ENCODE results near the gene TMEM212. TPM values are rescaled to one million over a fixed set of nuclear protein-coding genes. Genes with fewer than 3 reads are reported as not detected.

Gene TMEM212
- total and polyA plus RNA-seq, 2 of the 13 experiments (the other 11 are each of a cell fraction or from before 2014, with no cell fraction given): not detected

- no peak for TF ChIP-seq SMAD1 (CRISPR knock-in tag; IDR thresholded peaks at IDR 0.05; ENCODE audit: borderline replicate concordance, low read depth)
- TF ChIP-seq, protein P1, sequence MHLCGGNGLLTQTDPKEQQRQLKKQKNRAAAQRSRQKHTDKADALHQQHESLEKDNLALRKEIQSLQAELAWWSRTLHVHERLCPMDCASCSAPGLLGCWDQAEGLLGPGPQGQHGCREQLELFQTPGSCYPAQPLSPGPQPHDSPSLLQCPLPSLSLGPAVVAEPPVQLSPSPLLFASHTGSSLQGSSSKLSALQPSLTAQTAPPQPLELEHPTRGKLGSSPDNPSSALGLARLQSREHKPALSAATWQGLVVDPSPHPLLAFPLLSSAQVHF (CRISPR knock-in tag; IDR thresholded peaks at IDR 0.05): no peak
- TF ChIP-seq ZNF235 (CRISPR knock-in tag; IDR thresholded peaks at IDR 0.05; ENCODE audit: borderline replicate concordance): no peak
- TF ChIP-seq MIER3 (CRISPR knock-in tag; IDR thresholded peaks at IDR 0.05; ENCODE audit: borderline replicate concordance): no peak
- no peak for TF ChIP-seq KLF11 (CRISPR knock-in tag; IDR thresholded peaks at IDR 0.05)
- TF ChIP-seq PRMT3 (CRISPR knock-in tag; IDR thresholded peaks at IDR 0.05; ENCODE audit: borderline replicate concordance, low read depth): no peak
- TF ChIP-seq PHF21A (CRISPR knock-in tag; IDR thresholded peaks at IDR 0.05): 0 out of 2 replicates have a peak, but pooled peaks have one; percentile 53
- no peak for TF ChIP-seq ZNF180 (CRISPR knock-in tag; IDR thresholded peaks at IDR 0.05; ENCODE audit: borderline replicate concordance, low read depth)
- TF ChIP-seq, protein P2, sequence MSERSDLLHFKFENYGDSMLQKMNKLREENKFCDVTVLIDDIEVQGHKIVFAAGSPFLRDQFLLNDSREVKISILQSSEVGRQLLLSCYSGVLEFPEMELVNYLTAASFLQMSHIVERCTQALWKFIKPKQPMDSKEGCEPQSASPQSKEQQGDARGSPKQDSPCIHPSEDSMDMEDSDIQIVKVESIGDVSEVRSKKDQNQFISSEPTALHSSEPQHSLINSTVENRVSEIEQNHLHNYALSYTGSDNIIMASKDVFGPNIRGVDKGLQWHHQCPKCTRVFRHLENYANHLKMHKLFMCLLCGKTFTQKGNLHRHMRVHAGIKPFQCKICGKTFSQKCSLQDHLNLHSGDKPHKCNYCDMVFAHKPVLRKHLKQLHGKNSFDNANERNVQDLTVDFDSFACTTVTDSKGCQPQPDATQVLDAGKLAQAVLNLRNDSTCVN (CRISPR knock-in tag; IDR thresholded peaks at IDR 0.05; ENCODE audit: borderline replicate concordance): no peak
- TF ChIP-seq ZNF34 (CRISPR knock-in tag; IDR thresholded peaks at IDR 0.05; ENCODE audit: borderline replicate concordance): no peak
- TF ChIP-seq ARNTL (CRISPR knock-in tag; IDR thresholded peaks at IDR 0.05): no peak; the same call in 1 of the 2 replicates
- TF ChIP-seq, protein P3, sequence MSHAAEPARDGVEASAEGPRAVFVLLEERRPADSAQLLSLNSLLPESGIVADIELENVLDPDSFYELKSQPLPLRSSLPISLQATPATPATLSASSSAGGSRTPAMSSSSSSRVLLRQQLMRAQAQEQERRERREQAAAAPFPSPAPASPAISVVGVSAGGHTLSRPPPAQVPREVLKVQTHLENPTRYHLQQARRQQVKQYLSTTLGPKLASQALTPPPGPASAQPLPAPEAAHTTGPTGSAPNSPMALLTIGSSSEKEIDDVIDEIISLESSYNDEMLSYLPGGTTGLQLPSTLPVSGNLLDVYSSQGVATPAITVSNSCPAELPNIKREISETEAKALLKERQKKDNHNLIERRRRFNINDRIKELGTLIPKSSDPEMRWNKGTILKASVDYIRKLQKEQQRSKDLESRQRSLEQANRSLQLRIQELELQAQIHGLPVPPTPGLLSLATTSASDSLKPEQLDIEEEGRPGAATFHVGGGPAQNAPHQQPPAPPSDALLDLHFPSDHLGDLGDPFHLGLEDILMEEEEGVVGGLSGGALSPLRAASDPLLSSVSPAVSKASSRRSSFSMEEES (CRISPR knock-in tag; IDR thresholded peaks at IDR 0.05): no peak; the same call in 1 of the 2 replicates
- TF ChIP-seq, protein P4, sequence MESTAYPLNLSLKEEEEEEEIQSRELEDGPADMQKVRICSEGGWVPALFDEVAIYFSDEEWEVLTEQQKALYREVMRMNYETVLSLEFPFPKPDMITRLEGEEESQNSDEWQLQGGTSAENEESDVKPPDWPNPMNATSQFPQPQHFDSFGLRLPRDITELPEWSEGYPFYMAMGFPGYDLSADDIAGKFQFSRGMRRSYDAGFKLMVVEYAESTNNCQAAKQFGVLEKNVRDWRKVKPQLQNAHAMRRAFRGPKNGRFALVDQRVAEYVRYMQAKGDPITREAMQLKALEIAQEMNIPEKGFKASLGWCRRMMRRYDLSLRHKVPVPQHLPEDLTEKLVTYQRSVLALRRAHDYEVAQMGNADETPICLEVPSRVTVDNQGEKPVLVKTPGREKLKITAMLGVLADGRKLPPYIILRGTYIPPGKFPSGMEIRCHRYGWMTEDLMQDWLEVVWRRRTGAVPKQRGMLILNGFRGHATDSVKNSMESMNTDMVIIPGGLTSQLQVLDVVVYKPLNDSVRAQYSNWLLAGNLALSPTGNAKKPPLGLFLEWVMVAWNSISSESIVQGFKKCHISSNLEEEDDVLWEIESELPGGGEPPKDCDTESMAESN (CRISPR knock-in tag; conservative IDR thresholded peaks at IDR 0.05): no peak
- no peak for TF ChIP-seq GTF2F1 (IDR thresholded peaks at IDR 0.05; ENCODE audit: low read length)
- no peak for TF ChIP-seq ZBTB7A (CRISPR knock-in tag; IDR thresholded peaks at IDR 0.05)
- TF ChIP-seq SMC3 (IDR thresholded peaks at IDR 0.05; ENCODE audit: low read length): no peak
- TF ChIP-seq AGO1 (IDR thresholded peaks at IDR 0.05; ENCODE audit: low read depth, low read length, poor library complexity, severe bottlenecking): no peak
- TF ChIP-seq, protein P5, sequence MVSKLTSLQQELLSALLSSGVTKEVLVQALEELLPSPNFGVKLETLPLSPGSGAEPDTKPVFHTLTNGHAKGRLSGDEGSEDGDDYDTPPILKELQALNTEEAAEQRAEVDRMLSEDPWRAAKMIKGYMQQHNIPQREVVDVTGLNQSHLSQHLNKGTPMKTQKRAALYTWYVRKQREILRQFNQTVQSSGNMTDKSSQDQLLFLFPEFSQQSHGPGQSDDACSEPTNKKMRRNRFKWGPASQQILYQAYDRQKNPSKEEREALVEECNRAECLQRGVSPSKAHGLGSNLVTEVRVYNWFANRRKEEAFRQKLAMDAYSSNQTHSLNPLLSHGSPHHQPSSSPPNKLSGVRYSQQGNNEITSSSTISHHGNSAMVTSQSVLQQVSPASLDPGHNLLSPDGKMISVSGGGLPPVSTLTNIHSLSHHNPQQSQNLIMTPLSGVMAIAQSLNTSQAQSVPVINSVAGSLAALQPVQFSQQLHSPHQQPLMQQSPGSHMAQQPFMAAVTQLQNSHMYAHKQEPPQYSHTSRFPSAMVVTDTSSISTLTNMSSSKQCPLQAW (CRISPR knock-in tag; IDR thresholded peaks at IDR 0.05): no peak
- peak; percentile 70; the same call in 1 of the 2 replicates for TF ChIP-seq ZNF503 (CRISPR knock-in tag; IDR thresholded peaks at IDR 0.05)
- TF ChIP-seq ZKSCAN1 (IDR thresholded peaks at IDR 0.05; ENCODE audit: low read length): no peak
Observed at GRCh38 chr3:171845481-171846284, 2.5 kb downstream of the TMEM212 start (continued).

Data from HepG2 (cell line).